Stomach (tissue), 9 donors: ENCODE results near the gene AK4. TPM values are rescaled to one million over a fixed set of nuclear protein-coding genes. Genes with fewer than 3 reads are reported as not detected.

Experiments used
- DNase-seq, 2 donors: peaks; one replicate each; pipeline versions ENCODE4 v3.0.0 to v3.0.0-alpha.2; 2013 to 2019
- H3K27ac ChIP-seq, 5 donors: fragments of 200-600 bp in 4 of 5; sonication (generic) in 4 of 5; one replicate each; pipeline ENCODE4 v1.5.1; 2013 to 2019; ENCODE audit warnings: mild to moderate bottlenecking in 1 of 5, moderate library complexity in 1 of 5
- H3K27me3 ChIP-seq, 3 donors: fragments of 200-600 bp; sonication (generic); one replicate each; pipeline ENCODE4 v1.5.1; 2017 to 2019; ENCODE audit warnings: mixed run types in 1 of 3
- H3K36me3 ChIP-seq, 4 donors: fragments of 200-600 bp; sonication (generic); 1 replicate in 3 of 4; 2 replicates in 1 of 4; pipeline ENCODE4 v1.5.1; 2016 to 2019
- H3K4me1 ChIP-seq, 4 donors: fragments of 200-600 bp; sonication (generic); one replicate each; pipeline ENCODE4 v1.5.1; 2016 to 2019
- H3K4me3 ChIP-seq, 4 donors: fragments of 200-600 bp; sonication (generic) in 3 of 4; one replicate each; pipeline ENCODE4 v1.5.1; 2016 to 2019; ENCODE audit warnings: mild to moderate bottlenecking in 1 of 4
- H3K9me3 ChIP-seq, 4 donors: fragments of 200-600 bp; sonication (generic); one replicate each; pipeline ENCODE4 v1.5.1; 2016 to 2019
- EP300 ChIP-seq: sonication (generic); formaldehyde crosslinking; IDR thresholded peaks from one replicate; pipeline ENCODE4 v1.6.1; 2017; ENCODE audit warnings: antibody characterized with exemption
- POLR2A ChIP-seq, 4 donors: fragments of 450-650 bp; IDR thresholded peaks; one replicate each; pipeline ENCODE4 v1.6.1; 2016; ENCODE audit warnings: antibody characterized with exemption in 4 of 4, control low read depth in 2 of 4, mild to moderate bottlenecking in 1 of 4, moderate library complexity in 1 of 4
- POLR2AphosphoS5 ChIP-seq, 3 donors: sonication (generic); formaldehyde crosslinking; IDR thresholded peaks; one replicate each; pipeline ENCODE4 v1.6.1; 2016; ENCODE audit warnings: antibody characterized with exemption in 3 of 3
- WGBS, 5 donors: extraction: QIAGEN DNeasy Blood & Tissue Kit in 3 of 5; methylation state at CpG; one replicate each; pipeline versions ENCODE4 v1.1.5 to v1.1.7; 2013 to 2018; 5-methylcytosine and 5-hydroxymethylcytosine counted together
- intact Hi-C: fragments of 100-400 bp; cut with DNase I; formaldehyde crosslinking; loops from one replicate; pipeline ENCODE4 v1.15.1; 2023; ENCODE audit warnings: low total_unique reads
- polyA plus RNA-seq, 3 donors: library from polyadenylated mRNA; stranded (reverse); fragments of 200-250 nt; gene quantifications; one replicate each; pipeline ENCODE4 v1.2.3, GENCODE V29; 2013
- total RNA-seq, 5 donors: library from RNA; depleted of rRNA; stranded (reverse); fragments of >200 nt; gene quantifications; one replicate each; pipeline versions ENCODE4 v1.1.0 to v1.2.3, GENCODE V29; 2014 to 2016
- TF ChIP-seq, protein P1 (sequence below), 7 experiments: fragments of 450-650 bp in 4 of 7; fragments of 200-600 bp in 3 of 7; sonication (generic) in 3 of 7; IDR thresholded peaks; one replicate each; pipeline ENCODE4 v1.5.1; 2016 to 2019; ENCODE audit warnings: antibody characterized with exemption in 7 of 7, control low read depth in 2 of 7, mild to moderate bottlenecking in 1 of 7
- donor health status: healthy with polysubstance abuse.
- donor health status: Bipolar disorder and iron deficiency.
- donor health status: healthy.

Gene AK4
- total and polyA plus RNA-seq, 8 donors: 9.4 to 108 (median 30.4) TPM

DNA sequence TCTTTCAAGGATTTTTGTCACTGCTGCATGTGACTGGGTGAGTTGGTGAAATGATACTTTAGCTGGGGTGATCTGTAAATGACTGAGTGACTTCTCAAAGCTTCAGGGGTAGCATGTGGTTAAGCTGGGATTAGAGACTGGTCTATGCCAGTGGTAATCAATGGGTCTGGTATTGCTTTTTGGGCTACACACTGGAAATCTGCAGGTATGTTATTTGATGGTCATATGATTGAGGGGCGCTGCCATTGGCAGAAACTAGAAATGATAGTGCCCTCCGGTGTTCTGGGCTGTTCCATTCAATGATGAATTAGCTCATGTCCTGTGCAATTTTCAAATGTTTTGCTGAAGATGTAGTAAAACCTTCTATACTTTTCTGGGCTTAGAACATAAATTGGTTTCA lies 121.6 kb downstream of the AK4 start:
- DNase-seq: no peak
- peaks cover 0 to 8% (median 6%) of the 10 kb centered on the region in 3 donors for H3K27me3 ChIP-seq
- H3K9me3 ChIP-seq: no peaks in the 10 kb centered on the region
- H3K4me1 ChIP-seq: peaks cover 7 to 19% (median 15%) of the 10 kb centered on the region in 4 donors
- intact Hi-C loops: no loop called here
- no peaks in the 10 kb centered on the region for H3K36me3 ChIP-seq
- TF ChIP-seq, protein P1, sequence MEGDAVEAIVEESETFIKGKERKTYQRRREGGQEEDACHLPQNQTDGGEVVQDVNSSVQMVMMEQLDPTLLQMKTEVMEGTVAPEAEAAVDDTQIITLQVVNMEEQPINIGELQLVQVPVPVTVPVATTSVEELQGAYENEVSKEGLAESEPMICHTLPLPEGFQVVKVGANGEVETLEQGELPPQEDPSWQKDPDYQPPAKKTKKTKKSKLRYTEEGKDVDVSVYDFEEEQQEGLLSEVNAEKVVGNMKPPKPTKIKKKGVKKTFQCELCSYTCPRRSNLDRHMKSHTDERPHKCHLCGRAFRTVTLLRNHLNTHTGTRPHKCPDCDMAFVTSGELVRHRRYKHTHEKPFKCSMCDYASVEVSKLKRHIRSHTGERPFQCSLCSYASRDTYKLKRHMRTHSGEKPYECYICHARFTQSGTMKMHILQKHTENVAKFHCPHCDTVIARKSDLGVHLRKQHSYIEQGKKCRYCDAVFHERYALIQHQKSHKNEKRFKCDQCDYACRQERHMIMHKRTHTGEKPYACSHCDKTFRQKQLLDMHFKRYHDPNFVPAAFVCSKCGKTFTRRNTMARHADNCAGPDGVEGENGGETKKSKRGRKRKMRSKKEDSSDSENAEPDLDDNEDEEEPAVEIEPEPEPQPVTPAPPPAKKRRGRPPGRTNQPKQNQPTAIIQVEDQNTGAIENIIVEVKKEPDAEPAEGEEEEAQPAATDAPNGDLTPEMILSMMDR (IDR thresholded peaks at IDR 0.05): no peak
- TF ChIP-seq EP300 (no peak), POLR2A (IDR thresholded peaks at IDR 0.05) (no peak), POLR2AphosphoS5 (IDR thresholded peaks at IDR 0.05) (no peak)
- no peak overlapping the region for H3K4me3 ChIP-seq
- 85 to 92% (median 90%) methylated on average over 2 of the region's 2 CpGs for WGBS, 5 donors
- no peak overlapping the region for H3K27ac ChIP-seq

DNA sequence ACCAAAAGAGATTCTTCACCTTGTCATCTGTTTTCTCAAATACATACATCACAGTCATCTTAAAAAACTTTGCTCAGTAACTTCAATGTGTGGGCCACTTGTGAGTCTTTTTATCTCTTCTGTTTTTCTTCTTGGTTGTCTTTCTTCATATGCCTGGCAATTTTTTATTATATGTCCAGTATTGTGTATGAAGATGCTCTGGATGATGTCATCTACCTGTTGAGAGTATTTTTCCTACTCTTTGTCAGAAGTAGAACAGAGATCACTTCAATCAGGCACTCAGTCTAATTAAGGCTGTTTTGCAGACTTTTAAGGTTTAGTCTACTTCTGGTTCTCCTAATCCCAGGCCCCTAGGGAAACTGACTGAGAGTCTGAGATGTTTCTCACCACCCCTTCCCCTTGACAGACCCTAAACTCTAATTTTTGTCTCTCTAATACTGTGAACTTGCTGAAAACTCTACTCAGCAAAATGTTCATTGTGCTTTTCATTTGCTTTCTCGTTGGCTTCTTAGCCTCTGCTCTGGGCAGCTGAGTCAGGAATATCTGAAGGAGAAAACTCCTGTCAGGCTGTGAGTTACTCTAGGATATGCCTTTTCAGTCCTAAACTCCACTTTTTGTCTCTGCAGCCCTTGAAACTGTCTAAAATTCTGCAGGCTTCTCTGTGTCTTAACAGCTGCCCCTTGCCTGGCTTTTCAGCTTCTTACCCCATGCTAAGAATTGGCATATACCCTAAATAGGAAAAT lies 128.4 kb downstream of the AK4 start:
- H3K27ac ChIP-seq: no peak overlapping the region
- no peak for DNase-seq
- no peaks in the 10 kb centered on the region for H3K36me3 ChIP-seq
- no peaks in the 10 kb centered on the region for H3K27me3 ChIP-seq
- H3K4me3 ChIP-seq: no peak overlapping the region
- H3K9me3 ChIP-seq: no peaks in the 10 kb centered on the region
- no peaks in the 10 kb centered on the region for H3K4me1 ChIP-seq
- 58 to 70% (median 60%) methylated on average over 1 of the region's 1 CpG for WGBS, 5 donors
- TF ChIP-seq EP300: no peak
- no peak for TF ChIP-seq POLR2A (IDR thresholded peaks at IDR 0.05)
- TF ChIP-seq POLR2AphosphoS5 (IDR thresholded peaks at IDR 0.05): no peak
- TF ChIP-seq, protein P1 (IDR thresholded peaks at IDR 0.05): no peak
- intact Hi-C loops: no loop called here

DNA sequence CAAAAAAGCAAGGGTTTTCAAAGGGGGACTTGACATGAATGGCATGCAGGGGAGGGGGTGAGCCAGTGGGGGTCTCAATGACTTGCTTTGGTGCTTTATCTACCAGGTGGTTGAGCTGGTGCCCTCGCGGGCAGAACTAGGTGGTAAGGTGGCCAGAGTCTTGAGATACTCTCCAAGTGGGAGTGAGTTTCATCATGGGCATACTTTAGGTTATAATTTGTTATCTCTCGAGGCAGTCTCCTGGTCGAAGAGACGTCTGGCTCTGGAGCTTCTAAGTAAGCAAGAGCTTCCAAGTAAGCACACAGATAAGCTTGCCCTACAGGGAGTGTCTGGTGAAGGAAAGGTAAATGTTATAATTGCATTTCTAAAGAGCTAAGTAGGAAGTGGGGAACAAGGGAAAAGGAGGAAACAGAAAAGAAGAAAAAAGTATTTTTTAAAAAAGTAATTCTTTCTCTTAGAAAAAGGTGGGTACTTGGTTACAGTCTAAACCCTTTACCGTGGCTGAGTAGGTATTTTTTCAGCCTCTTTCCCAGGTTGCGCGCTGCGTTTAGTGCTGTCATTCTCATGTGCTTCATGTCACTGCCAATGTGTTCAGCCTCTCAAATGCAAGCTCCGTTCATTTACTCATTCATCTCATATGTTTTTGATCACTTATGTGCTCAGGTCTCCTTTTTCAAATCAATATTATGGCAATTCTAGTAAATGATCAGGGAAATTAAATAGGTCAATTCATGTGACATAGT lies 129.8 kb downstream of the AK4 start:
- TF ChIP-seq POLR2AphosphoS5 (IDR thresholded peaks at IDR 0.05): no peak
- TF ChIP-seq, protein P1 (IDR thresholded peaks at IDR 0.05): no peak
- WGBS, 5 donors: 51 to 63% (median 53%) methylated on average over 10 of the region's 10 CpGs
- Histone ChIP-seq H3K36me3 (no peaks in the 10 kb centered on the region), H3K9me3 (no peaks in the 10 kb centered on the region), H3K4me3 (no peak overlapping the region), H3K27ac (no peak overlapping the region), H3K4me1 (no peaks in the 10 kb centered on the region), H3K27me3 (no peaks in the 10 kb centered on the region)
- intact Hi-C loops: no loop called here
- DNase-seq: no peak

DNA sequence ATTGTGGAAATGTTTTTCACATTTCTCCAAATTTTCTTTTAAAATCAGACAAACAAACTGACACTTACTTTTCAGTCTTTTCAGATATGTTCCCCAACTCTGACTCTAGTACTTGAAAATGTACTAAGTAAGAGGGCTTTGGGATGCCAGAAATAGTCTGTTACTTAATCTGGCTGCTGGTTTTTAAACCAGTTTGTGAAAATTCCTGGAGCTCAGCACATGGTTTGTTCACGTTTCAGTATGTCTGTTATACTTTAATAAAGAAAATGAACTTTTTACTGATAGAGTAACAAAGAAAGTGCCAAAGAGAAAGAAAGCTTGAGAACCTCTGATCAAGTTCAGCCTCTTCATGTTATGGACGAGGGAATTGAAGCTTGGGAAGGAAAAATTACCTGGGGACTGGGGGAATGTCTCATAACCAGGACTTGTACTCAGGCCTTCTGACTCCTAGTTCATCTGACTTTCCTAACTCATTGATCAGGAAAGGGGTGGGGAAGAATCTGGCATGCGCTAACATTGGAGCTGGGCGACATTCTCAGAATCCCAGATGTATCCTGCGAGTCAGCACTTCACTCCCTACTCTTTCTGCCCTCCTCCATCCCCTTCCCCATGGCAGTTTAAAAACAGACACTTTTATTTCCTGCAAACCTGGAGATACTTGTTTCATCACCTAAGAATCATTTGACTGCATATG lies 130.5 kb downstream of the AK4 start:
- H3K27me3 ChIP-seq: no peaks in the 10 kb centered on the region
- 52 to 75% (median 71%) methylated on average over 5 of the region's 5 CpGs for WGBS, 5 donors
- H3K36me3 ChIP-seq: no peaks in the 10 kb centered on the region
- intact Hi-C loops: no loop called here
- DNase-seq: no peak
- no peak overlapping the region for H3K4me3 ChIP-seq
- no peak for TF ChIP-seq EP300
- TF ChIP-seq, protein P1 (IDR thresholded peaks at IDR 0.05): no peak
- TF ChIP-seq POLR2A (IDR thresholded peaks at IDR 0.05): no peak
- TF ChIP-seq POLR2AphosphoS5 (IDR thresholded peaks at IDR 0.05): no peak
- H3K27ac ChIP-seq: no peak overlapping the region
- H3K9me3 ChIP-seq: no peaks in the 10 kb centered on the region
- H3K4me1 ChIP-seq: no peaks in the 10 kb centered on the region
